ENCODE results near the gene MRPL20.
"Not testable (repeated sequence)": the region's sequence is repeated elsewhere in the genome, so short reads cannot be mapped to it uniquely, and the experiment has no call there.

MRPL20 gene

GRCh38 chr1:1437033-1437903 is 30.2 kb upstream of the MRPL20 start:
- no peak for DNase-seq

DNA sequence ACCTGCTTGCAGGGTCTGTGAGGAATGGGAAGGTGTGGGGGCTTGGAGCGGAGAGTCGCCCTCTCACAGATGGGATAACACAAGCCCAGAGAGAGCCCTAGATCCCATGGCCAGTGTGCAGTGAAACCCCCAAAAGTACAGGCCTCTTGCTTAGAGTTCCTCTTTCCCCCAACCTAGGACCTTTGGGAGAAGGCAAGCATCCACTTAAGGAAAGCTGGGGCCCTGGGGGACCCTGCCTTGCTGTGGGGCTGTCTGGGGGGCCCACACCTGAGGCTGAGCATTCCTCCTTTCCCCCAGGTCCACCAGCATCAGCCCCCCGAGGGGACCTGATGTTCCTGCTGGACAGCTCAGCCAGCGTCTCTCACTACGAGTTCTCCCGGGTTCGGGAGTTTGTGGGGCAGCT is 29.5 kb upstream of the MRPL20 start:
- DNase-seq, result no peak

DNA sequence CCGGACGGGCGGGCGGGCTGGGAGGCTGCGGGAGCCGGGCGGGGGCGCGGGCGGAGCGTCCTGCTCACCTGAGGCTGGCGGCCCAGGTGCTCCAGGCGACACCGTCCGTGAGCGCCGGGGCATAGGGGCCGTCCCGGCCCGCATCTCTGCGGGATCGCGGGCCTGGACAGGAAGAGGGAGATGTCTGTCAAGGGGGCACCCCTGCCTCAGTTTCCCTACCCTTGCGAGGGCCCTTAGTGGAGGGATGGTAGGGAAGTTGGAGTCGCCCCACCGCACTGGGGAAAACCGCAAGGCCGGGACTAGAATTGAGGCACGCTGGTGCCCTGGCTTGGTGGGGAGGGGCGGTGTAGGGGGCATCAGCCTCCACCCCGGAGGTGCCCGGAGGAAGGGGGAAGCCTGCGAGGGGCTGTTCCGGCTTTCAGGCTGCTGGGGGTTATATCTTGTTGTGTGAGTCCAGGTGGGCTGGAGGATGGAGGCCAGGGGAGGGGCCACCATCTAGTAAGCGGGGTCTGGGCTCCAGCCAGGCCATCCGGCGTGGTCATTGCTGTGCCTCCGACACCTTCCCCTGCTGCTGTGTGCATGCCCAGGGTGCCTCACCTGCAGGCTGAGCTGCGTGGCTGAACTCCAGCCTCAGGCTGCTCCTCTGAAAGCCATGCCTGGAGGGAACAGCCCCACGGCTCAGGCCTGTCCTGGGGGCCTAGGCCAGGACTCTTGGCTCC is 29.0 kb upstream of the MRPL20 start:
- DNase-seq, result no peak

- peak; percentile 50 for DNase-seq
Measured at GRCh38 chr1:1435106-1435903, 28.2 kb upstream of the MRPL20 start, which contains the start of gene VWA1. Gene VWA1 (plus strand): TSS chr1:1435690. CDS start chr1:1435749, 59 bp downstream.

GRCh38 chr1:1434824-1435105 is 27.7 kb upstream of the MRPL20 start:
- DNase-seq, result no peak

DNA sequence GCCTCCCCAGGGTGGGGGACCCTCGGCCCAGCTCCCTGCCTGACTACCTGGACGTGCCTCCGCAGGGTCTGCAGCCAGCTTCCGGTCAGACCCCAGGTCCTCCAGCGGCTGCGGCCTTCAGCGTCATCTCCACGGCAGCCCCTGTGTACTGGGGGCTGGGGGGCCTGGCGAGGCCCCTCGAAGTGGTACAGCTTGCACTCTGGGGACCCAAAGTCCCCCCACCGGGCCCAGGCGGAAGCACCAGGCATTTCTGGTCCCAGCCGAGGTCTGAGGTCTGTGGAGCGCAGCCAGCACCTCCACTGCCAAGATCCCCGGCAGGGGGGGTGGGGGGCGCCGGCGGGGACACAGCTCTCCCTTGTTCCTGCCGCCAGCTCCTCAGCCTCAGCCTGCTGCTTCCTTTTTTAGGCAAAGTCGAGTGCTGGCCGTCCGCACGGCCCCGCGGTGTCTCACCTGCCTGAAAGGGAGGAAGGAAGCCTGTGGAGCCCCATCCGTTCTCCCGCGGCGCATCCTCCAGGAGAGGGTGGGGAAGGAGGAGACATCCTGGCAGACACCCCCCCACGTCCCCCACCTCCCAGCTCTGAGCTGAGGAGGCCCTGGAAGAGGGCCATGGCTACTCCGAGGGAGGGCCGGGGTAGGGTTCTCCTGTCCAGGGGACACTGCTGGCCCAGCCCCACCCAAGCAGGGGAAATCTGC is 27.2 kb upstream of the MRPL20 start:
- no peak for DNase-seq

DNA sequence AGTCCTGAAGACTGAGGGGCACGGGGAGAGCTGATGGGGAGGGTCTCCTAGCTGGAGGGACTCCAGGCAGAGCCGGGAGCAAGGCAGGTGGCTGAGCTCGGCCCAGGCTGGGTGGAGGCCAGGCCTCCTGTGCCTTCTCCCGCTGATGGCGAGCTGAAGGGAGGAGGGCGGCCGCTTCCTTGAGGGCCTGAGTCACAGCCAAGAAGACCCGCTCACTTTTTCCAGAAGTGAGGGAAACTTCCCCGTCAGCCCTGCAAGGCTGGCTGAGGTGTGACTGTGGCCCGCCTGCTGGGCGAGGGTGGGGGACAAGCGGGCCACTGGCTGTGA is 26.7 kb upstream of the MRPL20 start:
- DNase-seq, result peak; percentile 23

DNA sequence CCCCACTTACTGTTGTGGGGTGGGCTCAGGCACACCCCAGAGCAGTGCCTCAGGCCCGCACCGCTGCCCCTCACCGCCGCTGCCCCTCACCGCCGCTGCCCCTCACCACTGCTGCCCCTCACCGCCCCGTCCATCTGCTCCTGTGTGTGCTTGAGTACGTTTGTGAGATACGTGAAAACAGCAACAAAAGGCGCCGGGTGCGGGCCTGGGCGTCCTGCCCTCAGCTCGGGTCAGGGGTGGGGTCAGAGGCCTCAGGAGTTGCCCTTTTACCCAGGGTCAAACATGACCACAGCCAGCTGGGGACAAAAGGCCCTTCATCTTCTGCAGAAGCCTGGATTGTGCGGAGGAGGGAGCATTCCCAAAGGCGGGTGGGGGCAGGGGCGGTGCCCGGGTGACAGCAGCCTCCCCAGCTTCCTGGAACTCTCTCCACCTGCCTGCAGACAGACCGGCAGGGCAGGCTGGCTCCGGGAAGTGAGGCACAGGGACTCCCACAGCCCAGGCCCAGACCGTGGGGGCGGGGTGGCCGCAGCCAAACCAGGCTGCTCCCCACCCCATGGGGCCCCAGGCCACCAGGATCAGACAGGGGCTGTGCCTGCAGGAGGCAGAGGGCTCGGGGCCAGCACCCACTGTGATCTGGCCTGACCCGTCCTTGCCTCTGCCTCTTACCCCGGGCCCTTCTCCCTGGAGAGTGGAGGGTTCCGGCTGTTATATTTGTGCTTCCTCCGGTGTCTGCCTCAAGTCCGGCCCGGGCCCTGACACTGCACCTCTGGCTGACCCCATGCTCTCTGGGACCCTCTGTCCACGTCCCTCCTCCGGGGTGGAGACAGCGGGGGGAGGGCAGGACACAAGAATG is 26.1 kb upstream of the MRPL20 start:
- DNase-seq, result no peak

DNA sequence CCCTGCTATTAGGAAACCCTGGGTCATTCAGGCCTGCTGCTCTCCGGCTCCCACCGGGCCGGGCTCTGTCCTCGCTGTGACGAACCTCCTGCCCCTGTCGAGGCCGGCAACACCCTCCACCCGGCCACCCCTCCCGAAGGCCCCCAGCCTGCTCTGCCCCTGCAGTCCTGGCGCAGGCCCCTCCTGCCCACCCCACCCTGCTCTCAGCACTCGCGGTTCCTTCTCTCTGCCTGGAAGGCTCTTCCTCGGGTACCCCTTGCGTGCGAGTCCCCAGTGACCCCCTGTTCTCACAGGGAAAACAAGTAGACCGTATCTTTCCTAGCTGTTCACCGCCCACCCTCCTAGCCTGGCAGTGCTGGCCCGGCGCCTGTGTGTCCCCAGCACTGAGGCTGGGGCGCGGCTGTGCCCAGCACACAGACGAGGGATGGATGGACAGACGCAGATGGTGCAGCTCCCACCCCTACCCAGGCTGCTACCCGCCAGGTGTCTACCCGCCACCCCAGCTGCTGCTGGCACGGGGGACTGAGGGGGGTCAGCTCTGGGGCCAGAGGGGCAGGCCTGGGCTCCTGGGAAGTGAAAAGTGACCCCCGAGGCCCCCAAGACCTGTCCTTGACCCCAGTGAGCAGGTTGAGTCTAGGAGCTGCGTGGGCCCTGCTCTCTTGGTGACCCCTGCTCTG is 25.3 kb upstream of the MRPL20 start:
- no peak for DNase-seq

GRCh38 chr1:1431845-1432273 is 24.8 kb upstream of the MRPL20 start:
- DNase-seq, result no peak

- no peak for DNase-seq
Measured at GRCh38 chr1:1430992-1431844, 24.1 kb upstream of the MRPL20 start.

DNA sequence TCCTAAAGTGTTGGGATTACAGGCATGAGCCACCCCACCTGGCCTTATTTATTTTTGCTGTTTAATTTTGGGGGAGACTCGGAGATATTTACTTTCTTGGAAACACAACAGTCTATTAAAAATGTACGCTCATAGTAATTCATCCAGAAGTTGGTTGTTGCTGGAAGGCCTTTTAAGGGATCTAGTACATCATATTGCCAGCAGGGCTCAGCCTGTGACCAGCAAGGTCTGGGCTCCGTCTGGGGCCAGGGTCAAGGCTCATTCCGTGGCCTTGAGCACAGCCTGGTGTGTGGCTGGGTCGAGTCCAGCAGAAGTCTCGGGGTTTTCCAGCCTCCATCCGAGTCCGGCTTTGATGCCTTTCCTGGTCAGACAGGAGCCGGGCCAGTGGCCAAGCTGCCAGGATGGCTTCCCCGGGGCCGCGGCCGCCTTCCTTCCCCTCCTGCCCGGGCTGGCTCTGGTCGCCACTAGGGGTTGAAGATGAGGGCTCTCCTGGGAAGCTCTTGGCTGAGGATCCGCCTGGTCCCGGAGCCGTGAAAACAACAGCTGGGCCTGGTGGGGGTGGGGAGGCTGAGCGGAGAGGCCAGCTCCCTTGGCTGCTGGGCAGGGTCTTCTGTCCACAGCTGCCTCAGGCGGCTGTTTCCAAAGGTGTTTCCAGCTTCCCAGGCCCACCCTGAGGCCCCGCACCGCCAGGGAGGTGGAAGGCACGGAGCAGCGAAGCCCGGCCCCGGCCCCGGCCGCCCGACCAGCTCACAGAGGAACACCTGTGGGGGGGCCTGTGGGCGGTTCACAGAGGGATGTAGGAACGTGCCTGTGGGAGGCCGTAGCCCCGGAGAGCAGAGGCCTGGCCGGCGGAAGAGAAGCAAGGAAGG is 23.3 kb upstream of the MRPL20 start:
- DNase-seq, result no peak

DNA sequence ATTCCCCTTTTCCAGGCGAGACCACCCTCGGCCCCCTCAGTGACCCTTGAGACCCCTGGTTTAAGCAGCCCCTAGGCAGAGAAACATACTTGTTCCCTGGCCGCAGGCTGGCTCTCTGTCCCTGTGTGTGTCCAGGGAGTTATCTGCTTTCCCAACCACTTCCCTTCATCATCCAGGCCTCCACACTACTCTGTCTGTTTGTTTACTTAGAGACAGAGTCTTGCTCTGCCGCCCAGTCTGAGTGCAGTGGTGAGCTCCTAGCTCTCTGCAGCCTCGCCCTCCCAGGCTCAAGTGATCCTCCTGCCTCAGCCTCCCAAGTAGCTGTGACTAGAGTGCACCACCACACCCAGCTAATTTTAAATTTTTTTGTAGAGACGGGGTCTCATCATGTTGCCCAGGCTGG is 22.6 kb upstream of the MRPL20 start:
- DNase-seq, result no peak

GRCh38 chr1:1428967-1429366 is 21.9 kb upstream of the MRPL20 start:
- DNase-seq, result not testable (repeated sequence)

DNA sequence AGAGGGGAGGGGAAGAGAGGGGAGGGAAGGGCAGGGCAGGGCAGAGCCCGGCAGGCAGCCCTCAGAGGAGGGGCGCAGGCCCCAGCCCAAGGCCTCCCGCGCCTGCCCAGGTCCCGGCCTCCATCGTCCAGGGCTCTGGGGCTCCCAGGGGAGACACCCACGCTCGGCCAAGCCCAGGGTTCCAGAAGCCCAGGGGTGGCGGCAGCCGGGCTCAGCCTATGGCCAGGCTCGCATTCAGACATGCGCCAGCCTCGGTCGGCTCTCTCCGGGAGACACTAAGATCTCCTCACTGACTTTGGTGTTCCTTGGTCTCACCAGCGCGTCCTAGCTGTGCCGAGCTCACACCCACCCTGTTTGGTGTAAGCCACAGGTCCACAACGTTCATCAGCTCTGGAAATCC is 21.1 kb upstream of the MRPL20 start:
- DNase-seq, result no peak

GRCh38 chr1:1427820-1428148 is 20.7 kb upstream of the MRPL20 start:
- DNase-seq, result no peak

DNA sequence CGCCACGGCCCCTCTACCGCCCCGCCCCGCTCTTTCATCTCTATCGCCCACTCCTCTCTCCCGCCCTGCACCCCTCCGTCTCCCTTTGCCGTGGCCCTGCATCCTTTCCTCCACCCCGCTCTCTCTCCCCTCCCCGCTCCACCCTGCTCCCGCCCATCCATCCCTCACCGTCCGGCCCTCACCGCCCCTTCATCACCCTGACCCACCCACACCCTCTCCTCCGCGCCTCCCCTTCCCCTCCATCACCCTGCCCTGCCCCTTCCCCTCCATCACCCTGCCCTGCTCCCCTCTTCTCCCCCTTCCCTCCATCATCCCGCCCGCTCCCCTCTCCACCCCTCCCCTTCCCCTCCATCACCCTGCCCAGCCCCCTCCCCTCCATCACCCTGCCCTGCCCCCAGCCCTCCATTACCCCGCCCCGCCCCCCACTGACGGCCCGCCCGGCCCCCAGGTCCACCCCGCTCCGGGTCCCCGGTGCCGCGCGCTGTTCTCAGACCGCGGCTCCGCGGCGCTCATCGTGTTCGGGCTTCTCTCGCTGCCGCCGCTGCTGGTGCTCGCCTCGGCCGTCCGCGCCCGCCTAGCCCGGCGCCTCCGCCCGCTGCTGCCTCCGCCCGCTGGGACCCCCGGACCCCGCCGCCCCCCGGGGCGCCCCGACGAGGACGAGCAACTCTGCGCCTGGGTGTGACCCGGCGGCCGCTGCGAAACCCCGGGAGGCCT is 20.2 kb upstream of the MRPL20 start:
- no peak for DNase-seq

DNA sequence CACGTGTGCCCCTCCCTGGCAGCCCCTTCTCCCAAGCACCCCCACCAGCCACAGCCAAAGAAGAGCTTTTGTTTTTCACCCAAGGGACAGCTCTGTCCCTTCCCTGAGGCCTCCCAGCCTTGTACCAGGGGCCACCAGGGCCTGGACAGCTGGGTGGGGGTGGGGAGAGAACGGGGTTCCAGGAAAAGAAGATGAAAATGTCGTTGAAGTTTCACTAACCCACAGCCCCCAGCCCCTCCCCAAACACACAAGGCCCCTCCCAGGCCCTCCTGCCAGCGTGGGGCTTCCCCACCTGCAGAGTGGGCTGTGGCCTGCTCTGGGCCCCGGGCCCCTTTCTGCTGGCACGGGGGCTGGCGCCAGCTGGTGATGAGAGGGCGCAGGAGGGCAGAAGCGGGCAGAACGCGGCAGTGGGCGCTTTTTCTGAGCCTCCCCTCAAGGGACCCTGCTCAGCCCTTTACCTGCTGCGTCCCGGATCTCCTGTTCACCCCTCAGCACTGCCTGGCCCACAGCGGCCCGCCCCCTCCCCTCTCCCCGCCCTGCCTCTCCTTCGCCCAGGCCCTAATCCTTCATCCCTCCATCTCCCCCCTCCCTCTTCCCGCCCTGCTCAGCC is 19.5 kb upstream of the MRPL20 start:
- no peak for DNase-seq

All from activated T-cell treated with anti-CD3 and anti-CD28 coated beads for 4 hours (primary cell).